Lower leg skin (tissue), 3 donors: ENCODE measurements around the gene SPNS2.

Experiments
- POLR2A ChIP-seq, 2 donors: fragments of 450-650 bp; IDR thresholded peaks; one replicate each; pipeline ENCODE4 v1.6.1; 2016 to 2017; ENCODE audit warnings: antibody characterized with exemption in 2 of 2, mild to moderate bottlenecking in 1 of 2, moderate library complexity in 1 of 2
- TF ChIP-seq, protein P1 (sequence below), 3 donors: fragments of 450-650 bp; IDR thresholded peaks; one replicate each; pipeline ENCODE4 v1.5.1; 2016; ENCODE audit warnings: antibody characterized with exemption in 3 of 3, mild to moderate bottlenecking in 3 of 3, moderate library complexity in 2 of 3

DNA sequence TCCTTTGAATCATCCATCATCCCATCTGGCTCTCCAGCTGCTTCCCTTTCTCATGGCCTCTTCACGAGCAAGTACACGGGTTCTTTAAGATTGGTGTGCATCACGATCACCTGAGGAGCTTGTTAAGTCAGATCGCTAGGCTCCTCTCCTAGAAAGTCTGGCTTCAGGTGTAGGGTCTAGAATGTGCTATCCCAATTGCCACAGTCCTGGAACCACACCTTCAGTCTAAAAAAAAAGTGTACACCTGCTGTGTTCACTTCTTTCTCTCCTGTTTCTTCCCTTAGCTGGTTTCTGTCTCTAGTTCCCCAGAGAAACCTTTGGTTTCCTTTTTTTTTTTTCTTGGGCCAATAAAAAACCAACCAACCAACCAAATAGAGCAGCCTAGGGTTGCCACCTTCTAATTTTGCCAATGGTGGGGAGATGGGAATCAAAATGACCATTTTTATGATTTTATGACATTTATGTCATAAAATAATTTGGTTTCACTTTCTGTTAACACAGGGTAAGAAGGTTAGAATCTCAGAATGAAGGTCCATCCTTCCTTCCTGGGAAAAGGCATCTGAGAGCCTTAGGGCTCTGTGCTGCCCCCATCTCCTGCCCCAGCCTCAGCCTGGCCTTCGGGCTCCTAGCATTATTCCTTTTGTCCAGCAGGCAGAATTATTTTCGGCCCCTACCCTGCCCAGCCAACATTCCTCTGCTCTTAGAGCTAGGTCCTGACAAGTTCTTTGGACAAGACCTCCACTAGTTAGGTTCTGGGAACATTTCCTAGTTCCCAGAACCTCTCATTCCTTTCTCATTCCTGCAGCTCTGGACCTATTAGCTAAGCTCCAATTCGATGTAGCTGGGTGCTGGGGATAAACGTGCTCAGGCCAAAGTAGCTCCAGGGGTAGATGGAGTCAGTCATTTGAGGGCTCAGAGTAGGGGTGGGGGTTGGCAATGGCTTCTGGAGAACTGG, 63.6 kb downstream of the SPNS2 start:
- TF ChIP-seq POLR2A (IDR thresholded peaks at IDR 0.05), result no peak
- TF ChIP-seq, protein P1, sequence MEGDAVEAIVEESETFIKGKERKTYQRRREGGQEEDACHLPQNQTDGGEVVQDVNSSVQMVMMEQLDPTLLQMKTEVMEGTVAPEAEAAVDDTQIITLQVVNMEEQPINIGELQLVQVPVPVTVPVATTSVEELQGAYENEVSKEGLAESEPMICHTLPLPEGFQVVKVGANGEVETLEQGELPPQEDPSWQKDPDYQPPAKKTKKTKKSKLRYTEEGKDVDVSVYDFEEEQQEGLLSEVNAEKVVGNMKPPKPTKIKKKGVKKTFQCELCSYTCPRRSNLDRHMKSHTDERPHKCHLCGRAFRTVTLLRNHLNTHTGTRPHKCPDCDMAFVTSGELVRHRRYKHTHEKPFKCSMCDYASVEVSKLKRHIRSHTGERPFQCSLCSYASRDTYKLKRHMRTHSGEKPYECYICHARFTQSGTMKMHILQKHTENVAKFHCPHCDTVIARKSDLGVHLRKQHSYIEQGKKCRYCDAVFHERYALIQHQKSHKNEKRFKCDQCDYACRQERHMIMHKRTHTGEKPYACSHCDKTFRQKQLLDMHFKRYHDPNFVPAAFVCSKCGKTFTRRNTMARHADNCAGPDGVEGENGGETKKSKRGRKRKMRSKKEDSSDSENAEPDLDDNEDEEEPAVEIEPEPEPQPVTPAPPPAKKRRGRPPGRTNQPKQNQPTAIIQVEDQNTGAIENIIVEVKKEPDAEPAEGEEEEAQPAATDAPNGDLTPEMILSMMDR (IDR thresholded peaks at IDR 0.05), result no peak
